ENCODE measurements around the gene RANBP1. TPM values are rescaled to one million over a fixed set of nuclear protein-coding genes. Genes with fewer than 3 reads are reported as not detected.
A peak's percentile ranks its signal among the peaks of the same experiment; 100 is the strongest.

Gene RANBP1
- total RNA-seq, 1 experiment from 2014 or later = 509 TPM

DNA sequence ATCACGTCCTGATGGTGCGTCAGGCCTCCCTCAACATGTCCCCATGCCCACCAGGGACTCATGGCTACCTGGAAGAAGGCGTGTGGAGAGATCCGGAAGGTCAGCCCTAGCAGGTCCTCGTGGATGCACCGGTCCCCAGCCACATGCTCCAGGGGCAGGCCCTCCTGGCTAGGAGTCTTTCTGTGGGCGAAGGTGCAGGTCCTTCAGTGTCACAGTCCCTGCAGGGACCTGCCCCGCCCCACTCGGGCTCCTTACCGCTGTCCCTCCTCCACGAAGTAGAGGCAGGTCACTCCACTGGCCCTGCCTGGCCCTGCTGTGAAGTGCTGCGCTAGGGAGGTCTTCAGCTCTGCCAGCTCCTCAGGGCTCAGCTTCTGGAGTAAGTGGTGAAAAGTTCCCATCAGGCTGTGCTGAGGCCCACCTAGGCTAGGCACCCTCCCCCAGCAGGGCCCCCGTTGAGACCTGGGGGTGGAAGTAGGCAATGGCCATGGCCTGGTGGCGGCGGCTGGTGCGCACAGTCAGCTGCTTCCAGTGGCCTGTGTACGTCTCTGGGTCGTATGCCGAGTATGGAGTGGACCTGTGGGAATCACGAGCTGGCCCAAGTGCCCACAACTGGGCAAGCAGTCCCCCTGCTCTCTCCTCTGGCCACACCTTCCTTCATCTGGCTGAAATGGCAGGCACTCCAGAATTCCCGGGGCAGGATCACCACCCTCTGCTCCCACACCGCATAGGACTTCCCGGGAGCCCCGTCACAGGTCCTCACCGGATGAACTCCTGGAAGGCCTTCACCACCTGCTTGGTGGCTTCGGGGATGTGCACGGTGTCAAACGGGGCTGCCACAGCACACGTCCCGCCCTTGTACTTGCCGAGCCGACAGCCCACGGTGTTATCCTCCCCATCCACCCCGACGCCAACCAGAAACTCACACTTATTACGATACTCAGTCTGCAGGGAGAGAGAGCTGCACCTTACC, 1.1 kb upstream of the RANBP1 start:
- Histone ChIP-seq H3K9me3 (ENCODE audit: low read depth, low read length, poor library complexity, severe bottlenecking) (no peaks in the 10 kb centered on the region), H3K27ac (ENCODE audit: low read depth, low read length, poor library complexity, severe bottlenecking) (no peak overlapping the region), H3K4me1 (ENCODE audit: insufficient read depth, low read length, poor library complexity, severe bottlenecking) (peaks cover 19% of the 10 kb centered on the region), H3K27me3 (replicated peaks; ENCODE audit: insufficient read depth, low read depth, low read length, poor library complexity) (no peaks in the 10 kb centered on the region), H3K4me3 (ENCODE audit: low read depth, low read length, poor library complexity, severe bottlenecking) (peak overlapping the region; percentile 95), H3K36me3 (ENCODE audit: insufficient read depth, low read length, poor library complexity, severe bottlenecking) (peaks cover 66% of the 10 kb centered on the region)
- ChIA-PET POLR2A (ENCODE audit: low non-redundant PET) (no interaction called here), CTCF (no interaction called here)
- intact Hi-C loops (cut with micrococcal nuclease; ENCODE audit: unreplicated experiment) = no loop called here
- no peak for DNase-seq (ENCODE audit: low spot score)
- BruUV-seq (replicated peaks) = no TSS peak
- TF ChIP-seq, protein P1, sequence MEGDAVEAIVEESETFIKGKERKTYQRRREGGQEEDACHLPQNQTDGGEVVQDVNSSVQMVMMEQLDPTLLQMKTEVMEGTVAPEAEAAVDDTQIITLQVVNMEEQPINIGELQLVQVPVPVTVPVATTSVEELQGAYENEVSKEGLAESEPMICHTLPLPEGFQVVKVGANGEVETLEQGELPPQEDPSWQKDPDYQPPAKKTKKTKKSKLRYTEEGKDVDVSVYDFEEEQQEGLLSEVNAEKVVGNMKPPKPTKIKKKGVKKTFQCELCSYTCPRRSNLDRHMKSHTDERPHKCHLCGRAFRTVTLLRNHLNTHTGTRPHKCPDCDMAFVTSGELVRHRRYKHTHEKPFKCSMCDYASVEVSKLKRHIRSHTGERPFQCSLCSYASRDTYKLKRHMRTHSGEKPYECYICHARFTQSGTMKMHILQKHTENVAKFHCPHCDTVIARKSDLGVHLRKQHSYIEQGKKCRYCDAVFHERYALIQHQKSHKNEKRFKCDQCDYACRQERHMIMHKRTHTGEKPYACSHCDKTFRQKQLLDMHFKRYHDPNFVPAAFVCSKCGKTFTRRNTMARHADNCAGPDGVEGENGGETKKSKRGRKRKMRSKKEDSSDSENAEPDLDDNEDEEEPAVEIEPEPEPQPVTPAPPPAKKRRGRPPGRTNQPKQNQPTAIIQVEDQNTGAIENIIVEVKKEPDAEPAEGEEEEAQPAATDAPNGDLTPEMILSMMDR (conservative IDR thresholded peaks at IDR 0.05; ENCODE audit: low read depth, low read length) = no peak
- no peak for TF ChIP-seq EZH2 (IDR thresholded peaks at IDR 0.05; ENCODE audit: borderline replicate concordance, low read depth, low read length, poor library complexity, severe bottlenecking)

DNA sequence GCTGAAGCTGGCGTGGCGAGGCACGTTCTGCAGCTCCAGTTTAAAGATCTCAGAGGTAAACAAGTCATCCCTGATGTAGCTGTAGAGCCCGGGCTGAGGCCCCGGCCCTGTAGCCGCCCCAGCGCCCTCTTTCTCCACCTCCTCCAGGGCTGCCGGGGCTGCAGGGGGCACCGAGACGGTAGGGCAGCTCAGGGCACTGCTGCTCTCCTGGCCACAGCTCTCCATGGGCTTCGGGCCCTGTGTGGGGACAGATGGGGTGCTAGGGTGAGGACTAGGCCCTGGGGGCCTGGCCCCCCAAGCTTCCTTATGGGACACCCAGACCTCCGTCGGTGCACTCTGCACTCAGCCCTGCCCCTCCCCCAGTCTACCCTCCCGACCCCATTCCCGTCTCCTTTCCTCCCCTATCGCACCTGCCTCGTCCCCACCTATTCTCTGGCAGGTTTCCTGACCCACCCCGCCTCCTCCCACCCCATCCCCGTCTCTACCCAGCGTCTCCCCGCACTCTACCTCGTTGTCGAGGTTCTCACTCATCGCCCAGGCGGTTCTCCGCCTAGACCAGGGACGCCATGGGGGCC, 559 bp downstream of the RANBP1 start:
- CTCF ChIA-PET = no interaction called here
- no peak for DNase-seq (ENCODE audit: low spot score)
- POLR2A ChIA-PET (ENCODE audit: low non-redundant PET) = interaction anchor here (0.8 kb wide), 1 partner anchor 942 kb away, joined by 8 read pairs; no protein-coding TSS in a partner anchor
- no peaks in the 10 kb centered on the region for H3K9me3 ChIP-seq (ENCODE audit: low read depth, low read length, poor library complexity, severe bottlenecking)
- peak overlapping the region; percentile 95 for H3K27ac ChIP-seq (ENCODE audit: low read depth, low read length, poor library complexity, severe bottlenecking)
- peak overlapping the region; percentile 95 for H3K4me3 ChIP-seq (ENCODE audit: low read depth, low read length, poor library complexity, severe bottlenecking)
- peaks cover 66% of the 10 kb centered on the region for H3K36me3 ChIP-seq (ENCODE audit: insufficient read depth, low read length, poor library complexity, severe bottlenecking)
- H3K27me3 ChIP-seq (replicated peaks; ENCODE audit: insufficient read depth, low read depth, low read length, poor library complexity) = no peaks in the 10 kb centered on the region
- peaks cover 19% of the 10 kb centered on the region for H3K4me1 ChIP-seq (ENCODE audit: insufficient read depth, low read length, poor library complexity, severe bottlenecking)
- intact Hi-C loops (cut with micrococcal nuclease; ENCODE audit: unreplicated experiment) = no loop called here
- BruUV-seq (replicated peaks) = TSS peak; percentile 55
- TF ChIP-seq, protein P1 (conservative IDR thresholded peaks at IDR 0.05; ENCODE audit: low read depth, low read length) = no peak
- no peak for TF ChIP-seq EZH2 (IDR thresholded peaks at IDR 0.05; ENCODE audit: borderline replicate concordance, low read depth, low read length, poor library complexity, severe bottlenecking)

DNA sequence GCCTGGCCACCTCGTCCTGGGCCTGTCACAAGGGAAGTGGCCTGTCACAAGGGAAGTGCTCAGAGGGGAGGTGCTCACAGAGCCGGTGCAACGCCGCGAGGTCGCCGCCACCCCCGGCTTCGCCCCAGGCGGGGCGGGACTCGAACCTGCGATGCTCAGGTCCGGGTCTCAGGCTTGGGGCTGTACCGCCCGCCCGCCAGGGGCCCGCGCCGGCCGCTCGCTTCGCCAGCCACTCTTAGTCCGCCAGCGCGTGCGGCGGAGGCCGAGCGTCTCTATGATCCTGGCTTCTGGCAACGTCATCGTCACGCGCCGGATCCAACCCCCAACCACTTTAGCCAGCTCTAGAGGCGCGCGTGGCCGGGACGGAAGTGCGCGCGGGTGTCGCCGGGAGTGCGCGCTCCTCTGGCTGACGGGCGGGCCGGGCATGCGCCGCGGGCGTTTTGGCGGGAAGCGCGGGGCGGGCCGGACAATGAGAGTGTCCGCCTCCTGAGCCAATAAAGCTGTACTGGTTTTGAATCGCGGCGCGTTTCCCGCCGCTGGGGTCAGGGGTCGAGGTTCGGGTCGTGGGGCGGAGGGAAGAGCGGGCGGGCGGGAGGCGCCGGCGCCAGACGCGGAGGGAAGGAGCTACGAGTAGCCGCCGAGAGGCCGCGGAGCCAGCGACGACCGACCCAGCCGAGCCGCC, 1.2 kb downstream of the RANBP1 start, which contains the start of gene TRMT2A:
Gene TRMT2A, minus strand, starts transcription at position 276 of the 682 bp plus-strand sequence. CDS start 320 bp downstream, outside the sequence.
- H3K27ac ChIP-seq (ENCODE audit: low read depth, low read length, poor library complexity, severe bottlenecking) = peak within 1 kb of the TSS; percentile 95
- H3K4me3 ChIP-seq (ENCODE audit: low read depth, low read length, poor library complexity, severe bottlenecking) = peak within 1 kb of the TSS; percentile 95
- H3K27me3 ChIP-seq (replicated peaks; ENCODE audit: insufficient read depth, low read depth, low read length, poor library complexity) = no peaks in the 10 kb centered on the region
- TF ChIP-seq EZH2 (IDR thresholded peaks at IDR 0.05; ENCODE audit: borderline replicate concordance, low read depth, low read length, poor library complexity, severe bottlenecking) = no peak
- TF ChIP-seq, protein P1 (conservative IDR thresholded peaks at IDR 0.05; ENCODE audit: low read depth, low read length) = 0 out of 2 replicates have a peak, but pooled peaks have one; percentile 32
- intact Hi-C loops (cut with micrococcal nuclease; ENCODE audit: unreplicated experiment) = no loop called here
- CTCF ChIA-PET = interaction anchor here (0.6 to 0.8 kb wide), 2 partner anchors 38 to 155 kb away, joined by 5 to 7 read pairs; no protein-coding TSS in a partner anchor
- H3K4me1 ChIP-seq (ENCODE audit: insufficient read depth, low read length, poor library complexity, severe bottlenecking) = peaks cover 19% of the 10 kb centered on the region
- POLR2A ChIA-PET (ENCODE audit: low non-redundant PET) = interaction anchor here (0.8 kb wide), 1 partner anchor 942 kb away, joined by 8 read pairs; no protein-coding TSS in a partner anchor
- no TSS peak for BruUV-seq (replicated peaks)
- no peaks in the 10 kb centered on the region for H3K9me3 ChIP-seq (ENCODE audit: low read depth, low read length, poor library complexity, severe bottlenecking)
- DNase-seq (ENCODE audit: low spot score) = peak; percentile 99
- H3K36me3 ChIP-seq (ENCODE audit: insufficient read depth, low read length, poor library complexity, severe bottlenecking) = peaks cover 71% of the 10 kb centered on the region

Data from A673 (cell line).